GM23338 (cell line): Measurements from ENCODE around the gene PRDX3. TPM values are rescaled to one million over a fixed set of nuclear protein-coding genes. Genes with fewer than 3 reads are reported as not detected.

ENCODE experiments used
- ATAC-seq: fragments of 200-7000 bp; cut with Tn5 transposase; 3 replicates; pipeline ENCODE4 v1.9.1; 2020
- DNase-seq: peaks from one replicate; pipeline ENCODE4 v3.0.0-alpha.2; 2015; ENCODE audit warnings: low spot score
- H2AFZ ChIP-seq: fragments of 200-600 bp; sonication (generic); 2 replicates; pipeline ENCODE4 v1.8.0; 2016; ENCODE audit warnings: antibody characterized with exemption, mild to moderate bottlenecking, moderate library complexity
- H3F3A ChIP-seq: fragments of 200-600 bp; sonication (generic); replicated peaks from 2 replicates; pipeline ENCODE4 v1.8.0; 2017; ENCODE audit warnings: antibody characterized with exemption, mixed run types, low read depth
- H3K27ac ChIP-seq: fragments of 200-600 bp; sonication (generic); 2 replicates; pipeline ENCODE4 v1.6.1; 2016; ENCODE audit warnings: low read depth
- H3K27me3 ChIP-seq: fragments of 200-600 bp; sonication (generic); 2 replicates; pipeline ENCODE4 v1.8.0; 2016; ENCODE audit warnings: mild to moderate bottlenecking, mixed run types, moderate library complexity; ENCODE audit not compliant: insufficient read depth
- H3K36me3 ChIP-seq: fragments of 200-600 bp; sonication (generic); 2 replicates; pipeline ENCODE4 v1.8.0; 2016; ENCODE audit warnings: mild to moderate bottlenecking; ENCODE audit not compliant: insufficient read depth
- H3K4me1 ChIP-seq: fragments of 200-600 bp; sonication (generic); 2 replicates; pipeline ENCODE4 v1.8.0; 2016; ENCODE audit warnings: mild to moderate bottlenecking, moderate library complexity; ENCODE audit not compliant: insufficient read depth
- H3K4me2 ChIP-seq: fragments of 200-600 bp; sonication (generic); 2 replicates; pipeline ENCODE4 v1.7.1; 2017; ENCODE audit warnings: mixed run types
- H3K4me3 ChIP-seq: fragments of 200-600 bp; sonication (generic); 2 replicates; pipeline ENCODE4 v1.6.1; 2016; ENCODE audit warnings: mixed run types
- H3K79me2 ChIP-seq: fragments of 200-600 bp; sonication (generic); replicated peaks from 2 replicates; pipeline ENCODE4 v1.8.0; 2017; ENCODE audit warnings: mild to moderate bottlenecking; ENCODE audit not compliant: insufficient read depth
- H3K9me2 ChIP-seq: fragments of 200-600 bp; sonication (generic); 2 replicates; pipeline ENCODE4 v1.8.0; 2017; ENCODE audit not compliant: insufficient read depth
- H4K20me1 ChIP-seq: fragments of 200-600 bp; sonication (generic); replicated peaks from 2 replicates; pipeline ENCODE4 v1.8.0; 2017; ENCODE audit warnings: mild to moderate bottlenecking; ENCODE audit not compliant: insufficient read depth
- H3K27ac Mint-ChIP-seq: 2 replicates; pipeline ENCODE4 v1.8.0; 2020; ENCODE audit warnings: inconsistent platforms, mild to moderate bottlenecking, moderate library complexity, mixed read lengths
- H3K27me3 Mint-ChIP-seq: 3 replicates; pipeline ENCODE4 v1.8.0; 2022; ENCODE audit warnings: low read depth, mild to moderate bottlenecking, moderate library complexity, mixed read lengths, inconsistent platforms; ENCODE audit not compliant: insufficient read depth, poor library complexity
- H3K36me3 Mint-ChIP-seq: 3 replicates; pipeline ENCODE4 v1.8.0; 2021; ENCODE audit warnings: low read depth, mild to moderate bottlenecking, inconsistent platforms, moderate library complexity, mixed read lengths
- H3K4me1 Mint-ChIP-seq: 3 replicates; pipeline ENCODE4 v1.8.0; 2020; ENCODE audit warnings: mild to moderate bottlenecking, inconsistent platforms, mixed read lengths
- H3K4me3 Mint-ChIP-seq: 3 replicates; pipeline ENCODE4 v1.8.0; 2021; ENCODE audit warnings: moderate library complexity, mild to moderate bottlenecking, inconsistent platforms, mixed read lengths
- H3K9me3 Mint-ChIP-seq: 3 replicates; pipeline ENCODE4 v1.8.0; 2020; ENCODE audit warnings: moderate library complexity, mild to moderate bottlenecking, inconsistent platforms, mixed read lengths
- POLR2AphosphoS5 ChIP-seq: IDR thresholded peaks from 2 replicates; pipeline ENCODE4 v1.6.1; 2016; ENCODE audit warnings: antibody characterized with exemption, low read depth
- ZNF114 ChIP-seq: fragments of 250-450 bp; sonication (Bioruptor Pico); IDR thresholded peaks from 2 replicates; pipeline ENCODE4 v1.5.0; 2020; ENCODE audit warnings: mild to moderate bottlenecking, moderate library complexity
- ZNF331 ChIP-seq: fragments of 250-450 bp; sonication (Bioruptor Pico); IDR thresholded peaks from 2 replicates; pipeline ENCODE4 v1.5.0; 2020; ENCODE audit warnings: low read depth, mild to moderate bottlenecking, moderate library complexity
- polyA plus RNA-seq: library from polyadenylated mRNA; unstranded; fragments of >200 nt; fragmentation: Nextera tagmentation; extraction: Ambion mirVana; gene quantifications from 2 replicates; pipeline ENCODE4 v1.2.1, GENCODE V29; 2016
- total RNA-seq: library from RNA; depleted of rRNA; stranded (reverse); fragments of >200 nt; shearing (Covaris generic); gene quantifications from 2 replicates; pipeline ENCODE4 v1.2.3, GENCODE V29; 2014
- TF ChIP-seq, protein P1 (sequence below), 2 experiments: fragments of 200-600 bp in 1 of 2; sonication (generic) in 1 of 2; conservative IDR thresholded peaks; 2 replicates each; pipeline versions ENCODE4 v1.5.1 to v1.6.1; 2016 to 2017; ENCODE audit warnings: antibody characterized with exemption in 2 of 2, low read depth in 2 of 2, mild to moderate bottlenecking in 2 of 2, moderate library complexity in 1 of 2
- TF ChIP-seq, protein P2 (sequence below): fragments of 250-450 bp; sonication (Bioruptor Pico); IDR thresholded peaks from 2 replicates; pipeline ENCODE4 v1.5.0; 2020; ENCODE audit warnings: mild to moderate bottlenecking, moderate library complexity

Gene PRDX3
- total and polyA plus RNA-seq, 2 experiments from 2014 or later: 275 to 285 TPM

DNA sequence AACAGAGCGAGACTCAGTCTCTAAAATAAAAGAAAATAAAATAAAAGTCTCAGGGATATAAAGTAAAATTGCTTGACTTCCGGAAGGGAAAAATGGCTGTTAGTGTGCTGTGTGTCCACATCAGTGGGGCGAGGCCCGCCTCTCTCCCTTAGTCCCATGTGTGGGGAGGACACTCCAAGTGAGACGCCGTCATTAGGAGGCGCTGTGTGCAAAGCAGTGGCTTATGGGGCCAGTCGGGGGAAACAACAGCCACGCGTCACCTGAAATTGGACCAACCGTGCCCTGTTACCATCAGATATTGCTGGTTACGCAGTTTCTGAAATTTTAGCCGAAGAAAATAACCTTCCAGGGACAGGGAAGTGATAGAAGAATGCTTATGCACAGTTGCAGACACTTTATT, 28.9 kb downstream of the PRDX3 start:
- H3K4me3 Mint-ChIP-seq: no peak overlapping the region
- Histone ChIP-seq H3K79me2 (no peaks in the 10 kb centered on the region), H3K27me3 (no peaks in the 10 kb centered on the region), H3K9me2 (no peaks in the 10 kb centered on the region), H3K36me3 (no peaks in the 10 kb centered on the region), H2AFZ (no peak overlapping the region), H3K27ac (no peak overlapping the region), H4K20me1 (no peaks in the 10 kb centered on the region), H3K4me3 (no peak overlapping the region), H3F3A (no peaks in the 10 kb centered on the region), H3K4me2 (no peak overlapping the region), H3K4me1 (no peaks in the 10 kb centered on the region)
- peaks cover 36% of the 10 kb centered on the region for H3K36me3 Mint-ChIP-seq
- no peaks in the 10 kb centered on the region for H3K27me3 Mint-ChIP-seq
- H3K4me1 Mint-ChIP-seq: no peaks in the 10 kb centered on the region
- peak; percentile 68 for DNase-seq
- H3K9me3 Mint-ChIP-seq: no peaks in the 10 kb centered on the region
- peak; percentile 94 for ATAC-seq
- H3K27ac Mint-ChIP-seq: no peak overlapping the region
- TF ChIP-seq POLR2AphosphoS5 (no peak), ZNF114 (CRISPR knock-in tag) (no peak), ZNF331 (CRISPR knock-in tag) (no peak)
- TF ChIP-seq, protein P1, sequence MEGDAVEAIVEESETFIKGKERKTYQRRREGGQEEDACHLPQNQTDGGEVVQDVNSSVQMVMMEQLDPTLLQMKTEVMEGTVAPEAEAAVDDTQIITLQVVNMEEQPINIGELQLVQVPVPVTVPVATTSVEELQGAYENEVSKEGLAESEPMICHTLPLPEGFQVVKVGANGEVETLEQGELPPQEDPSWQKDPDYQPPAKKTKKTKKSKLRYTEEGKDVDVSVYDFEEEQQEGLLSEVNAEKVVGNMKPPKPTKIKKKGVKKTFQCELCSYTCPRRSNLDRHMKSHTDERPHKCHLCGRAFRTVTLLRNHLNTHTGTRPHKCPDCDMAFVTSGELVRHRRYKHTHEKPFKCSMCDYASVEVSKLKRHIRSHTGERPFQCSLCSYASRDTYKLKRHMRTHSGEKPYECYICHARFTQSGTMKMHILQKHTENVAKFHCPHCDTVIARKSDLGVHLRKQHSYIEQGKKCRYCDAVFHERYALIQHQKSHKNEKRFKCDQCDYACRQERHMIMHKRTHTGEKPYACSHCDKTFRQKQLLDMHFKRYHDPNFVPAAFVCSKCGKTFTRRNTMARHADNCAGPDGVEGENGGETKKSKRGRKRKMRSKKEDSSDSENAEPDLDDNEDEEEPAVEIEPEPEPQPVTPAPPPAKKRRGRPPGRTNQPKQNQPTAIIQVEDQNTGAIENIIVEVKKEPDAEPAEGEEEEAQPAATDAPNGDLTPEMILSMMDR (conservative IDR thresholded peaks at IDR 0.05; ENCODE audit: low read depth in 2 of 2): peak; percentile 54 to 90
- TF ChIP-seq, protein P2, sequence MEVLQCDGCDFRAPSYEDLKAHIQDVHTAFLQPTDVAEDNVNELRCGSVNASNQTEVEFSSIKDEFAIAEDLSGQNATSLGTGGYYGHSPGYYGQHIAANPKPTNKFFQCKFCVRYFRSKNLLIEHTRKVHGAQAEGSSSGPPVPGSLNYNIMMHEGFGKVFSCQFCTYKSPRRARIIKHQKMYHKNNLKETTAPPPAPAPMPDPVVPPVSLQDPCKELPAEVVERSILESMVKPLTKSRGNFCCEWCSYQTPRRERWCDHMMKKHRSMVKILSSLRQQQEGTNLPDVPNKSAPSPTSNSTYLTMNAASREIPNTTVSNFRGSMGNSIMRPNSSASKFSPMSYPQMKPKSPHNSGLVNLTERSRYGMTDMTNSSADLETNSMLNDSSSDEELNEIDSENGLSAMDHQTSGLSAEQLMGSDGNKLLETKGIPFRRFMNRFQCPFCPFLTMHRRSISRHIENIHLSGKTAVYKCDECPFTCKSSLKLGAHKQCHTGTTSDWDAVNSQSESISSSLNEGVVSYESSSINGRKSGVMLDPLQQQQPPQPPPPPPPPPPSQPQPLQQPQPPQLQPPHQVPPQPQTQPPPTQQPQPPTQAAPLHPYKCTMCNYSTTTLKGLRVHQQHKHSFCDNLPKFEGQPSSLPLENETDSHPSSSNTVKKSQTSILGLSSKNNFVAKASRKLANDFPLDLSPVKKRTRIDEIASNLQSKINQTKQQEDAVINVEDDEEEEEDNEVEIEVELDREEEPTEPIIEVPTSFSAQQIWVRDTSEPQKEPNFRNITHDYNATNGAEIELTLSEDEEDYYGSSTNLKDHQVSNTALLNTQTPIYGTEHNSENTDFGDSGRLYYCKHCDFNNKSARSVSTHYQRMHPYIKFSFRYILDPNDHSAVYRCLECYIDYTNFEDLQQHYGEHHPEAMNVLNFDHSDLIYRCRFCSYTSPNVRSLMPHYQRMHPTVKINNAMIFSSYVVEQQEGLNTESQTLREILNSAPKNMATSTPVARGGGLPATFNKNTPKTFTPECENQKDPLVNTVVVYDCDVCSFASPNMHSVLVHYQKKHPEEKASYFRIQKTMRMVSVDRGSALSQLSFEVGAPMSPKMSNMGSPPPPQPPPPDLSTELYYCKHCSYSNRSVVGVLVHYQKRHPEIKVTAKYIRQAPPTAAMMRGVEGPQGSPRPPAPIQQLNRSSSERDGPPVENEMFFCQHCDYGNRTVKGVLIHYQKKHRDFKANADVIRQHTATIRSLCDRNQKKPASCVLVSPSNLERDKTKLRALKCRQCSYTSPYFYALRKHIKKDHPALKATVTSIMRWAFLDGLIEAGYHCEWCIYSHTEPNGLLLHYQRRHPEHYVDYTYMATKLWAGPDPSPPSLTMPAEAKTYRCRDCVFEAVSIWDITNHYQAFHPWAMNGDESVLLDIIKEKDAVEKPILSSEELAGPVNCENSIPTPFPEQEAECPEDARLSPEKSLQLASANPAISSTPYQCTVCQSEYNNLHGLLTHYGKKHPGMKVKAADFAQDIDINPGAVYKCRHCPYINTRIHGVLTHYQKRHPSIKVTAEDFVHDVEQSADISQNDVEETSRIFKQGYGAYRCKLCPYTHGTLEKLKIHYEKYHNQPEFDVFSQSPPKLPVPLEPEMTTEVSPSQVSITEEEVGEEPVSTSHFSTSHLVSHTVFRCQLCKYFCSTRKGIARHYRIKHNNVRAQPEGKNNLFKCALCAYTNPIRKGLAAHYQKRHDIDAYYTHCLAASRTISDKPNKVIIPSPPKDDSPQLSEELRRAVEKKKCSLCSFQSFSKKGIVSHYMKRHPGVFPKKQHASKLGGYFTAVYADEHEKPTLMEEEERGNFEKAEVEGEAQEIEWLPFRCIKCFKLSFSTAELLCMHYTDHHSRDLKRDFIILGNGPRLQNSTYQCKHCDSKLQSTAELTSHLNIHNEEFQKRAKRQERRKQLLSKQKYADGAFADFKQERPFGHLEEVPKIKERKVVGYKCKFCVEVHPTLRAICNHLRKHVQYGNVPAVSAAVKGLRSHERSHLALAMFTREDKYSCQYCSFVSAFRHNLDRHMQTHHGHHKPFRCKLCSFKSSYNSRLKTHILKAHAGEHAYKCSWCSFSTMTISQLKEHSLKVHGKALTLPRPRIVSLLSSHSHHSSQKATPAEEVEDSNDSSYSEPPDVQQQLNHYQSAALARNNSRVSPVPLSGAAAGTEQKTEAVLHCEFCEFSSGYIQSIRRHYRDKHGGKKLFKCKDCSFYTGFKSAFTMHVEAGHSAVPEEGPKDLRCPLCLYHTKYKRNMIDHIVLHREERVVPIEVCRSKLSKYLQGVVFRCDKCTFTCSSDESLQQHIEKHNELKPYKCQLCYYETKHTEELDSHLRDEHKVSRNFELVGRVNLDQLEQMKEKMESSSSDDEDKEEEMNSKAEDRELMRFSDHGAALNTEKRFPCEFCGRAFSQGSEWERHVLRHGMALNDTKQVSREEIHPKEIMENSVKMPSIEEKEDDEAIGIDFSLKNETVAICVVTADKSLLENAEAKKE (CRISPR knock-in tag): no peak
